Spleen (tissue), 7 donors: ENCODE results near the gene GNRH2.

Source experiments
- CTCF ChIP-seq, 11 experiments: fragments of 200-600 bp in 7 of 11; fragments of 450-650 bp in 4 of 11; sonication (generic) in 4 of 11; IDR thresholded peaks in 8 of 11; conservative IDR thresholded peaks in 3 of 11; 1 replicate in 7 of 11; 2 replicates in 4 of 11; pipeline versions ENCODE4 v1.4.0 to v1.8.0; 2016 to 2021; ENCODE audit warnings: antibody characterized with exemption in 11 of 11, inconsistent platforms in 4 of 11, mild to moderate bottlenecking in 1 of 11
- POLR2AphosphoS5 ChIP-seq, 3 donors: sonication (generic); formaldehyde crosslinking; IDR thresholded peaks; one replicate each; pipeline ENCODE4 v1.5.1; 2017; ENCODE audit warnings: antibody characterized with exemption in 3 of 3
- donor health status: DM: no; HTN: no; CAD: no; lungs with moderate emphysema.
- donor health status: DM: no; HTN: no; CAD: no.
- donor health status: DM: no; HTN: no; CAD: no.

- TF ChIP-seq CTCF (IDR thresholded peaks at IDR 0.05 in 8 of 11, conservative IDR thresholded peaks at IDR 0.05 in 3 of 11) (no peak), POLR2AphosphoS5 (IDR thresholded peaks at IDR 0.05) (no peak)
Observed at GRCh38 chr20:3081641-3082040, 38.2 kb downstream of the GNRH2 start.
